ENCODE data around the gene KIF12. TPM values are rescaled to one million over a fixed set of nuclear protein-coding genes. Genes with fewer than 3 reads are reported as not detected.
"Not testable (repeated sequence)": the region's sequence is repeated elsewhere in the genome, so short reads cannot be mapped to it uniquely, and the experiment has no call there.

The KIF12 gene
- total RNA-seq, 4 donors from 2014 or later, result 0.53 to 5.3 (median 1.9) TPM

DNA sequence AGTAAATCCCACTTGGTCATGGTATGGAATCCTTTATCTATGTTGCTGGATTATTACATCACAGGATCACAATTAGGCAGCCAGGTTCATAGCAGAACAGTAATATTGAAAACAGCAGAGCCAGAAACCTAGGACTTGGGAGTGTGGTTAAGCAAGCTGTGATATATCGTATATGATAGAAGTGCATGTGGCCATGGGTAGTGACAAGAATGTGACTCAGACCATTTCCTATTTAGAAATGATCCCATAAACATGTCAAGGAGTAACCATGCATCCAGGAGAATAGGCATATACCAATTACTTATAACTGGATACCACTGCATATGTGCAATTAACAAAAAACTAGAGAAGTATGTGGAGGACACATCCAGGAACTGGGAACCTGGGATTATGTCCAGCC, 52.2 kb downstream of the KIF12 start:
- no peak for TF ChIP-seq POLR2A (IDR thresholded peaks at IDR 0.05)
- TF ChIP-seq, protein P1, sequence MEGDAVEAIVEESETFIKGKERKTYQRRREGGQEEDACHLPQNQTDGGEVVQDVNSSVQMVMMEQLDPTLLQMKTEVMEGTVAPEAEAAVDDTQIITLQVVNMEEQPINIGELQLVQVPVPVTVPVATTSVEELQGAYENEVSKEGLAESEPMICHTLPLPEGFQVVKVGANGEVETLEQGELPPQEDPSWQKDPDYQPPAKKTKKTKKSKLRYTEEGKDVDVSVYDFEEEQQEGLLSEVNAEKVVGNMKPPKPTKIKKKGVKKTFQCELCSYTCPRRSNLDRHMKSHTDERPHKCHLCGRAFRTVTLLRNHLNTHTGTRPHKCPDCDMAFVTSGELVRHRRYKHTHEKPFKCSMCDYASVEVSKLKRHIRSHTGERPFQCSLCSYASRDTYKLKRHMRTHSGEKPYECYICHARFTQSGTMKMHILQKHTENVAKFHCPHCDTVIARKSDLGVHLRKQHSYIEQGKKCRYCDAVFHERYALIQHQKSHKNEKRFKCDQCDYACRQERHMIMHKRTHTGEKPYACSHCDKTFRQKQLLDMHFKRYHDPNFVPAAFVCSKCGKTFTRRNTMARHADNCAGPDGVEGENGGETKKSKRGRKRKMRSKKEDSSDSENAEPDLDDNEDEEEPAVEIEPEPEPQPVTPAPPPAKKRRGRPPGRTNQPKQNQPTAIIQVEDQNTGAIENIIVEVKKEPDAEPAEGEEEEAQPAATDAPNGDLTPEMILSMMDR (IDR thresholded peaks at IDR 0.05), result no peak
- no peak for DNase-seq (ENCODE audit: low spot score in 2 of 2)
- no peak overlapping the region for H3K4me3 ChIP-seq (ENCODE audit: low read depth, poor library complexity, severe bottlenecking)
- intact Hi-C loops (cut with DNase I; ENCODE audit: low total_unique reads), result no loop called here
- WGBS, 2 donors, result 89 to 90% methylated on average over 1 of the region's 1 CpG

DNA sequence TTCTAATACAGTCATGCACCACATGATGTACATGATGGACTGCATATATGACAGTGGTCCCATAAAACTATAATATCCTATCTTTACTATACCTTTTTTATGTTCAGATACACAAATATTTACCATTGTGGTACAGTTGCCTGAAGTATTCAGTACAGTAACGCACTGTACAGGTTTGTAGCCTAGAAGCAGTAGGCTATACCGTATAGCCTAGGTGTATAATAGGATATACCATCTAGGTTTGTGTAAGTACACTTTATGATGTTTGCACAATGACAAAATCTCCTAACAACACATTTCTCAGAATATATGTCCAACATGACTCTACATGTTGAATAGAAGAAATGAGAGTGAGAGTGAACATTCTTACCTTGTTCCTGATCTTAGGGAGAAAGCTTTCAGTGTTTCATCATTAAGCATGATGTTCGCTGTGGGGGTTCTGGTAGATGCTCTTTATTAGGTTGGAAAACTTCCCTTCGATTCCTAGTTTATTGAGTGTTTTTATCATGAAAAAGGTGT, 52.8 kb downstream of the KIF12 start:
- intact Hi-C loops (cut with DNase I; ENCODE audit: low total_unique reads), result no loop called here
- 91 to 98% methylated on average over 4 of the region's 4 CpGs for WGBS, 2 donors
- TF ChIP-seq POLR2A (IDR thresholded peaks at IDR 0.05), result no peak
- TF ChIP-seq, protein P1 (IDR thresholded peaks at IDR 0.05), result no peak
- H3K4me3 ChIP-seq (ENCODE audit: low read depth, poor library complexity, severe bottlenecking), result no peak overlapping the region
- DNase-seq (ENCODE audit: low spot score in 2 of 2), result no peak

DNA sequence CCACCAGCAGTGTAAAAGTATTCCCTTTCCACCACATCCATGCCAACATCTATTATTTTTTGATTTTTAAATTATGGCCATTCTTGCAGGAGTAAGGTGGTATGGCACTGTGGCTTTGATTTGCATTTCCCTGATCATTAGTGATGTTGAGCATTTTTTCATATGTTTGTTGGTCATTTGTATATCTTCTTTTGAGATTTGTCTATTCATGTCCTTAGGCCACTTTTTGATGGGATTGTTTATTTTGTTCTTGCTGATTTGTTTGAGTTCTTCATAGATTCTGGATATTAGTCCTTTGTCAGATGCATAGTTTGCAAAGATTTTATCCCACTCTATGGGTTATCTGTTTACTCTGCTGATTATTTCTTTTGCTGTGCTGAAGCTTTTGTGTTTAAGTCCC, 55.4 kb downstream of the KIF12 start:
- intact Hi-C loops (cut with DNase I; ENCODE audit: low total_unique reads); DNase-seq (ENCODE audit: low spot score in 2 of 2); H3K4me3 ChIP-seq (ENCODE audit: low read depth, poor library complexity, severe bottlenecking): not testable (repeated sequence)

Other genes starting within 250 kb of the KIF12 start
- gene ZNF618, start 223.0 kb downstream of the KIF12 start, total RNA-seq, result 1 to 10 TPM; 1.1 to 4.1 (median 2.5) TPM
- not detected for gene AMBP, start 21.0 kb downstream of the KIF12 start, total RNA-seq
- 10 to 100 TPM in 3 of 4 donors, 1 to 10 TPM in 1; 9.4 to 16.1 (median 12.3) TPM for gene COL27A1, start 56.2 kb upstream of the KIF12 start, total RNA-seq
- not detected for gene ORM1, start 223.8 kb upstream of the KIF12 start, total RNA-seq
- not detected for gene ORM2, start 230.6 kb upstream of the KIF12 start, total RNA-seq

Measured in lower leg skin (tissue), 4 donors.